Activated gamma-delta T cell (primary cell): ENCODE measurements around the gene ZNF839.
"Not testable (repeated sequence)": the region's sequence is repeated elsewhere in the genome, so short reads cannot be mapped to it uniquely, and the experiment has no call there.

Source experiments
- DNase-seq: peaks from one replicate; lab custom pipeline; 2025; lab: John Stamatoyannopoulos, UW

Gene ZNF839

GRCh38 chr14:102314242-102315011 lies 5.1 kb upstream of the ZNF839 start:
- peak; percentile 63 for DNase-seq

DNA sequence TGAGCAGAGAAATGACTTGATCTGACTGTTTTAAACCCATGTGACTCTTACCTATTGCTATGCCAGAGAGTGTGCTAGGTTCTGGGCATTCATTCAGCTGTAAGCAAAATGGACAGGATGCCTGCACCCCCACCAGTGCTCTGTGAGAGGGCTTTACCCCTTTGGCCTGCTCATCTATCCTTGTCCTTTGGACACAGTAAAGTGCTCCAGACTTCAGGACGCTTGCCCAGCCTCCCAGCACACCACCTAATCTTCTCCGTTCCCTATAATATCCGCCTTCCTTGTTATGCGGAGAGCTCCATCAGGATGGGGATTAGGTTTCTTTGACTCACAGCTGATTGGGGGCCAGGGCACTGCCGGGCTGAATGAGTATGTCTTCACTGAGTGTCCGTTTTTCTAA lies 4.4 kb upstream of the ZNF839 start:
- no peak for DNase-seq

- DNase-seq = no peak
These were observed 3.2 kb upstream of the ZNF839 start for GRCh38 chr14:102316338-102316742.

DNA sequence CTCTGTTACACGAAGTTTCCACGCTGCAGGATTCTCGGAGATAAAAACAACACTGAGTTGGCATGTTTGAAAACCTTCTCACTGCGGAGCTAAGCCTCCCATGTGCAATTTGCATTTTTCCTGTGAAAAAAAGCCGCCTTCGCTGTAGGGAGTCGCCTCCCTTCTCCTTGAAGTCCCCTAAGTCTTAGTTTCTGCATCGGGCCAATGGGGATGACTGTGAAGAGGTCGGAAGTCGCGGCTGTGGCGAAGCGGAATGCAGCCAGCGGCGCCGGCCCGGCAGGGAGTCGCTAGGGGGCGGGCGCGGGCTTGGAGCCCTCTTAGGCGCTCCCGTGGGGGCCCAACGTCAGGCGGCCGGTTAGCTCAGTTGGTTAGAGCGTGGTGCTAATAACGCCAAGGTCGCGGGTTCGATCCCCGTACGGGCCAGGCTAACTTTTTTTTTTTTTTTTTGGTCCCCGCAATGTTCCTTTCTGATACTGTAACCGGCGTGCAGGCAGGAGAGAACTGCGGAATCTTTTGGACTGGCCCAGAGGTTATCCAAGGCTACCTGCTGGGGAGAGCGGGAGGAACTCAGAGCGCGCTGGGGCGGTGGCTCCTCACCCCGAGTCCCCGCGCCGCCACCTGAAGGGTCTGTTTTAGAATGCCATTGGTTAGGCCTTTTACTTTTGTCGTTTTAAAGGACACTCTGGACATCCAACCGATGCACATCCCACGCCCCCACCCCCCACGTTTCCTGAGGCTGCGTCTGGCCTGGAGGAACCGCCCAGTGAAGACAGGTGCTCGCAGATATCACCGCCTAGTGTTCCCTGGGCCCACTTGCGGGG lies 2.6 kb upstream of the ZNF839 start:
- DNase-seq = peak; percentile 94

GRCh38 chr14:102317564-102318248 lies 1.8 kb upstream of the ZNF839 start:
- no peak for DNase-seq

GRCh38 chr14:102318781-102319276 lies 717 bp upstream of the ZNF839 start:
- DNase-seq = no peak

GRCh38 chr14:102320033-102320660 lies 601 bp downstream of the ZNF839 start:
- no peak for DNase-seq

GRCh38 chr14:102320671-102321455 lies 1.3 kb downstream of the ZNF839 start:
- no peak for DNase-seq

DNA sequence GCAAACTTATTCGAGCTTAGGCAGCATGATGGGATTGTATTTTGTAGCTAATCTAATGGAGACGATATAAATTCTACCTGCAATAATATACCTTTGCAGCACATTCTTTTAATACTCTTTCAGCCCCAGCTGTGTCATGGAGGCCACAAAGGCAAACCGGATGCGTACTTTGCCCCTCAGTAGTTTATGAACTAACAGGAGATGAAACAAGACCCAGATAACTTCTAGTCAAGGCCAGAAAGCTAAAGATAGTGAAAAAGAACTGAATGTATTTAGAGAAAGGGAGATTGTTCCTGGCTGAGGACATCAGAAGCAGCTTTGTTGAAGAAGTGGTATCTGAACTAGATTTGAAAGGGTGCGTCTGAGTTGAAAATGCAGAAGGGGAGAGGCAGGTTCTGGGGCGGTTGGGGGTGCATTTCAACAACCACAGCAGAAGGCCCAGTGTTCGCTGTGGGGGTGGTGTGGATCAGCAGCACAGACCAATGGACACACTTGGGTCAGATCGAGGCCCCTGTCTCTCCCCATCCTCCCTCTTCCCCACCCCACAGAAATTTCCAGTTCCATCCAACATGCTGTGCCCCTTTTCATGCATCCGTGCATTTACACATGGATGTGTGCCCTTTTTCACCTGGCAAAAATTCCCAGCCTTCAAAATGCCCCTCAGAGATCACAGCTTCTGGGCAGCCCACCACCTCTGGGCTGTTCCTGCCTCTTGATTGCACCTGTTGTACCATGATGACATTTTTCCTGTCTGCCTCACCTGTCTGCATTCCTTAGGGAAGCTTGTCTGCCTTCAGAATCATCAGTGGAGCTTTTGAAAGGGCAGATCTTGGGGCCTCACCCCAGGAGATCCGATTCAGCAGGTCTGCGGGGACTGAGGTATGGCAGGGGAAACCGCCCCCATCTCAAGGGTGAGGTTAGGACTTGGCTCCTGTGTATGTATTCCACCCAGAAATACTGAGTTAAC lies 2.2 kb downstream of the ZNF839 start:
- DNase-seq = no peak

- DNase-seq = no peak
These were observed 3.6 kb downstream of the ZNF839 start for GRCh38 chr14:102323102-102323501.

DNA sequence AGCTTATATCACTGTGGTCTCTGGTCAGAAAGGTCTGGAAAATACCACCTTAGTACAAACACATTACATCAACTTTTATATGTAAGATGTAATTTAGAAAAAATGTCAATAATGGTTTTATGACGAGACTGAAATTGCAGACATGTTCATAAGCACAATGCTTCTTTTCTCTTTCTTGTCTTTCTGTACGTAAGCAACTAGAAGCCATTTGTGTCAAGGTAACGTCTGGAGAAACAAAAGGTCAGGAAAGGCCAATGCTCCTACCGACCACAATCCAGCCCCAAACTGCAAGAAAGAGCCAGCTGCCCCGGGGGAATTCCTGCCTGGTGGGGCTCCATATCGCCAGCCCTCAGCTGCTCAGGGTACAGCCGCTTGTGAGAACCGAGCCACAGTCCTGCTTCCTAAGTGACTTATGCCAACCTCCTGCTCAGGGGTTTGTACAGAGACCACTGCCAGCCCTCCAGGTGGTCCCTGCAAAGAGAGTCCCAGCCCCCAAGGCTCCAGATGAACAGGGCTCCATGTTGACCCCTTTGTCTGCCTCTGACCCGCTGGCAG lies 6.3 kb downstream of the ZNF839 start:
- DNase-seq = no peak

DNA sequence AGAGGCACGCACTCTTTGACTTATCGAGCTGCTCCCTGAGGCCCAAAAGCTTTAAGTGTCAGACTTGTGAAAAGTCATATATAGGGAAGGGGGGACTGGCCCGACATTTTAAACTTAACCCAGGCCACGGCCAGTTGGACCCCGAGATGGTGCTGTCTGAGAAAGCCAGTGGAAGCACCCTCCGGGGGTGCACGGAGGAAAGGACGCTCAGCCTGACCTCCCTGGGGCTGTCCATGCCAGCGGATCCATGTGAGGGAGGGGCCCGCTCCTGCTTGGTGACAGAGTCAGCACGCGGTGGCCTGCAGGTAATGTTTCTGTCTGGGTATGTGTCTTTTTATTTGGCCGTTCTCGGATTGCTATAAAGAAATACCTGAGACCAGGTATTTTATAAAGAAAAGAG lies 7.0 kb downstream of the ZNF839 start:
- no peak for DNase-seq

DNA sequence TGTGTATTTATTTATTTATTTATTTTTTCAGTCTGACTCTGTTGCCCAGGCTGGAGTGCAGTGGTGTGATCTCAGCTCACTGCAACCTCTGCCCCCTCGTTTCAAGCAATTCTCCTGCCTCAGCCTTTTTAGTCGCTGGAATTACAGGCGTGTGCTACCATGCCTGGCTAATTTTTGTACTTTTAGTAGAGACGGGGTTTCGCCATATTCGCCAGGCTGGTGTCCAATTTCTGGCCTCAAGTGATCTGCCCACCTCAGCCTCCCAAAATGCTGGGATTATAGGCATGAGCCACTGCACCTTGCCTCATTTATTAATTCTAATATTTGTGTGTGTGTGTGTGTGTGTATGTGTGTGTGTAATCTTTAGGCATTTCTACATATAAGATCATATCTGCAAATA lies 9.8 kb downstream of the ZNF839 start:
- DNase-seq = not testable (repeated sequence)

GRCh38 chr14:102330806-102331205 lies 11.3 kb downstream of the ZNF839 start:
- DNase-seq = no peak

DNA sequence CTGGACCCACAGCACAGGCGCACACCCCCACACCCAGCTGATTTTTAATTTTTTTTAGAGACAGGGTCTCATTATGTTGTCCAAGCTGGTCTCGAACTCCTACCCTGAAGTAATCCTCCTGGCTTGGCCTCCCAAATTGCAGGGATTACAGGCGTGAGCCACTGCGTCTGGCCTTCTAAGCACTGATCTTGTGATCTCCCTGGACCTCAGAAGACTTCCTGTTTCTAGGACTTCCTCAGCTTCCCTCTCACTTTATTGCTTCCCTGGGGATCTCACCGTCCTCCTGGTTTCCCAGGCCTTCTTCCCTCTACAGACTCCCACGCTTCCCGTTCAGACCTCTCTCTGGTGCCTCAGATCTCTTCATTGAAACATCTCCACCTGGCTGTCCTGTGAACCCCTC lies 13.8 kb downstream of the ZNF839 start:
- no peak for DNase-seq

GRCh38 chr14:102333795-102334705 lies 14.5 kb downstream of the ZNF839 start:
- DNase-seq = no peak

GRCh38 chr14:102335163-102335562 lies 15.6 kb downstream of the ZNF839 start:
- no peak for DNase-seq

- DNase-seq = no peak
These were observed 19.2 kb downstream of the ZNF839 start for GRCh38 chr14:102338724-102339123.

DNA sequence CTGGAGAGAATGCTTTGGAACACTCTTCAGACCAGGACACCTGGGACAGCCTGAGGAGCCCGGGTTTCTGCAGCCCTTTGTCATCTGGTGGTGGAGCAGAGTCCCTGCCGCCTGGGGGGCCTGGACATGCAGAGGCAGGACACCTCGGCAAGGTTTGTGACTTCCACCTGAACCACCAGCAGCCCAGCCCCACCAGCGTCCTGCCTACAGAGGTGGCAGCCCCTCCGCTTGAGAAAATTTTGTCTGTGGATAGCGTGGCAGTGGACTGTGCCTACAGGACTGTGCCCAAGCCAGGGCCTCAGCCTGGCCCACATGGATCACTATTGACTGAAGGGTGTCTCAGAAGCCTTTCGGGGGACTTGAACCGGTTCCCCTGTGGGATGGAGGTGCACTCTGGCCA lies 22.0 kb downstream of the ZNF839 start:
- DNase-seq = no peak
